Transverse colon (tissue), 3 donors: ENCODE results near the gene LAP3.

Experiments
- CTCF ChIP-seq, 5 experiments: fragments of 200-600 bp in 3 of 5; fragments of 450-650 bp in 2 of 5; sonication (generic) in 3 of 5; IDR thresholded peaks; 1 replicate in 2 of 5; 2 replicates in 3 of 5; pipeline ENCODE4 v1.5.1; 2016 to 2017; ENCODE audit warnings: antibody characterized with exemption in 5 of 5, inconsistent platforms in 3 of 5, mild to moderate bottlenecking in 2 of 5, moderate library complexity in 1 of 5
- POLR2A ChIP-seq: fragments of 450-650 bp; IDR thresholded peaks from one replicate; pipeline ENCODE4 v1.6.1; 2016; ENCODE audit warnings: antibody characterized with exemption, mild to moderate bottlenecking, moderate library complexity

GRCh38 chr4:17630228-17630627 is 53.2 kb downstream of the LAP3 start:
- no peak for TF ChIP-seq CTCF (IDR thresholded peaks at IDR 0.05)
- TF ChIP-seq POLR2A = no peak
